ENCODE measurements around the gene GRIP1. TPM values are rescaled to one million over a fixed set of nuclear protein-coding genes. Genes with fewer than 3 reads are reported as not detected.

GRIP1 gene
- total RNA-seq, 3 donors from 2014 or later: 6.6 to 22.8 (median 12.8) TPM

- no peak for DNase-seq
- intact Hi-C loops (cut with DNase I, micrococcal nuclease): no loop called here
- Histone ChIP-seq H3K9me3 (no peaks in the 10 kb centered on the region), H3K4me1 (ENCODE audit: low read depth) (no peaks in the 10 kb centered on the region), H3K4me3 (no peak overlapping the region), H3K36me3 (ENCODE audit: low read depth) (no peaks in the 10 kb centered on the region)
- no peak for TF ChIP-seq CTCF (IDR thresholded peaks at IDR 0.05)
- no peak for ATAC-seq
Observed at GRCh38 chr12:66514581-66514980, 164.3 kb downstream of the GRIP1 start.

GRCh38 chr12:66508025-66508424 lies 170.9 kb downstream of the GRIP1 start:
- peaks cover 9% of the 10 kb centered on the region for H3K9me3 ChIP-seq
- DNase-seq (no peak), ATAC-seq (no peak)
- no peak for TF ChIP-seq CTCF (IDR thresholded peaks at IDR 0.05)
- intact Hi-C loops (cut with DNase I, micrococcal nuclease): no loop called here
- no peak overlapping the region for H3K4me3 ChIP-seq
- H3K4me1 ChIP-seq (ENCODE audit: low read depth): no peaks in the 10 kb centered on the region
- H3K36me3 ChIP-seq (ENCODE audit: low read depth): no peaks in the 10 kb centered on the region

- ATAC-seq (no peak), DNase-seq (no peak)
- intact Hi-C loops (cut with DNase I, micrococcal nuclease): no loop called here
- Histone ChIP-seq H3K4me3 (no peak overlapping the region), H3K9me3 (peaks cover 9% of the 10 kb centered on the region), H3K4me1 (ENCODE audit: low read depth) (no peaks in the 10 kb centered on the region), H3K36me3 (ENCODE audit: low read depth) (no peaks in the 10 kb centered on the region)
- no peak for TF ChIP-seq CTCF (IDR thresholded peaks at IDR 0.05)
Observed at GRCh38 chr12:66503746-66504145, 175.1 kb downstream of the GRIP1 start.

GRCh38 chr12:66502911-66503310 lies 176.0 kb downstream of the GRIP1 start:
- H3K9me3 ChIP-seq: peaks cover 9% of the 10 kb centered on the region
- H3K4me1 ChIP-seq (ENCODE audit: low read depth): no peaks in the 10 kb centered on the region
- no peak for TF ChIP-seq CTCF (IDR thresholded peaks at IDR 0.05)
- no peak for ATAC-seq
- intact Hi-C loops (cut with DNase I, micrococcal nuclease): no loop called here
- no peak for DNase-seq
- no peaks in the 10 kb centered on the region for H3K36me3 ChIP-seq (ENCODE audit: low read depth)
- H3K4me3 ChIP-seq: no peak overlapping the region

GRCh38 chr12:66500841-66501240 lies 178.0 kb downstream of the GRIP1 start:
- Histone ChIP-seq H3K4me1 (ENCODE audit: low read depth) (no peaks in the 10 kb centered on the region), H3K4me3 (no peak overlapping the region), H3K9me3 (peaks cover 2% of the 10 kb centered on the region), H3K36me3 (ENCODE audit: low read depth) (no peaks in the 10 kb centered on the region)
- no peak for TF ChIP-seq CTCF (IDR thresholded peaks at IDR 0.05)
- DNase-seq (no peak), ATAC-seq (no peak)
- intact Hi-C loops (cut with DNase I, micrococcal nuclease): no loop called here

- H3K36me3 ChIP-seq (ENCODE audit: low read depth): no peaks in the 10 kb centered on the region
- ATAC-seq (no peak), DNase-seq (no peak)
- intact Hi-C loops (cut with DNase I, micrococcal nuclease): no loop called here
- no peak for TF ChIP-seq CTCF (IDR thresholded peaks at IDR 0.05)
- no peak overlapping the region for H3K4me3 ChIP-seq
- H3K9me3 ChIP-seq: no peaks in the 10 kb centered on the region
- no peaks in the 10 kb centered on the region for H3K4me1 ChIP-seq (ENCODE audit: low read depth)
Observed at GRCh38 chr12:66500091-66500490, 178.8 kb downstream of the GRIP1 start.
